Raji (cell line): ENCODE results near the gene ALDH9A1.

Source experiments
- POLR2A ChIP-seq: IDR thresholded peaks from 2 replicates; pipeline ENCODE4 v1.6.1; 2011; ENCODE audit warnings: low read depth, low read length, control low read depth; ENCODE audit not compliant: insufficient read depth

The ALDH9A1 gene

GRCh38 chr1:165661703-165662102, 36.7 kb downstream of the ALDH9A1 start:
- no peak for TF ChIP-seq POLR2A

GRCh38 chr1:165659581-165659895, 38.8 kb downstream of the ALDH9A1 start:
- TF ChIP-seq POLR2A: no peak

DNA sequence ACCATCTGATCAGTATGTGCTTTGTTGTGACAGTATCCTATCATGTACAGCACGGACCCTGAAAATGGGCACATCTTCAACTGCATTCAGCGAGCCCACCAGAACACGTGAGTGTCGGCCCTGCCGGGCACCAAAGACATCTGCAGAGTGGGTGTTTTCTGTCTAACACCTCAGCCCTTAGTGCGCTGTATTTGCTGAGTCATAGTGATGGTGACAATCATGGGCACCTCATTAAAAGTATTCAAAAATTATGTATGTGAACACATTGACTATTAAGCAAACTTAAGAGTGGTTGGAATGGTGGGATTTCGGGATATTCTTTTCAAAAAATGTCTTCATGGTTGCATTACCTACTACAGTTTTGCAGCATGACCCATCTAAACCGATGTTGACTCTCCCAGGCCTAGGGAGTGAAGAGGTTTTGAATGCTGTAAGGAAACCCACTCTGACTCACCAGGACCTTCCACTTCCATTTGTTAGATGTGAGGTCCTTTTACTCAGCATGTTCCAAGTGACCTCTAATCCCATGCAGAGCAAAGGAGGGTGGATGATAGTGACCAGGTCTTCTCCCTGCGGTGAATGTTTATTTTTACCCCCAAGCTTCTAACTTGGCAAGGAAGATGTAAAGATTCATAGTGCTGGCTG, 47.3 kb downstream of the ALDH9A1 start:
- TF ChIP-seq POLR2A: no peak

DNA sequence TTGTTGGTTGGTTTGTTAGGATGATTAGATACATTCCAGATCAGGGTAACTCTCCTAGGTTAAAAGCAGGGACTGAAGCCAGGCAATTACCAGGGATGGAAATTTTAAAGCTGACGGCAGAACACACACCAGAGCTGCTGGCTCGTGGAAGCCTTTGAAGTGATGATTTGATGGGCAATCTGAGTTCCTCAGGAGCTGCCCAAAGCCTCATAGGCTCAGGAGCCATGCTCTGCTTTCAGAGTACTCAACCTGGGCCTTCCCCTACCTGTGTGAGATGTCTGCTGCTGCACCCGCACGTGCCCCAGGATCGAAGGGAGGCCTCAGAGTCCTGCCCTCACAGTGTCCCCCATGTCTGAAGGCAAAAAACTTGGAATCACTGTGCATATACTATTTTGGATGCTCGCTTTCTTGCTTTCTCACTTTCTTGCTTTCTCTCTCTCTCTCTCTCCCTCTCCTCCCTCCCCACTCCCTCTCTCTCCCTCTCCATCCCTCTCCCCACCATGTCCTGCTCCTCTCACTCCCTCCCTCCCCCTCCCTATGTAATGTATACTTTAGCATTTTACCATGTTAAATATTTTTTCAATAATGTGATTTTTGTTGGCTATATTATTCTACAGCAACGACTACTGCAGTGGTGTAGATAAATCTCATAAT, 49.3 kb downstream of the ALDH9A1 start:
- no peak for TF ChIP-seq POLR2A

GRCh38 chr1:165647970-165648369, 50.4 kb downstream of the ALDH9A1 start:
- no peak for TF ChIP-seq POLR2A

- TF ChIP-seq POLR2A: no peak
Observed at GRCh38 chr1:165647517-165647916, 50.8 kb downstream of the ALDH9A1 start.

GRCh38 chr1:165645654-165646366, 52.6 kb downstream of the ALDH9A1 start:
- no peak for TF ChIP-seq POLR2A

- no peak for TF ChIP-seq POLR2A
Observed at GRCh38 chr1:165644064-165644735, 54.2 kb downstream of the ALDH9A1 start.

- no peak for TF ChIP-seq POLR2A
Observed at GRCh38 chr1:165641231-165641987, 57.0 kb downstream of the ALDH9A1 start.

GRCh38 chr1:165639821-165640623, 58.3 kb downstream of the ALDH9A1 start:
- TF ChIP-seq POLR2A: no peak

DNA sequence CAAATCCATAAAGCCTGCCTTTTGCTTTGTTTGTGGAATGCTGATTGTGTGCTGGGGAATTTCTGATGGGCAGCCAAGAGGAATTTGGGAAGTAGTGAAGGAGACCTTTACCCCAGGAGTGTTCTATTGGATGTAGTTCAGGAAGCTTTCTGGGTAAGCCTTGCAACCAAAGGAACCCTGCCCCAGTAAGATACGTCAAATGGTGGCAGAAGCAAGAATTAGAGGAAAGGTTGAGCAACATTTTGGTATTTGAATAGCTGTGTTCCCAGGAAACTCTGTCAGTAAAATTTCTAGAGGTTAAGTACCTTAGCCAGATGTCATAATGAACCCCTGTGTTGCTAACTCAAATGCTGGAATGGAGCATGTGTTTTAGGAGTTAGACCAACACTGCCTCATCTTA, 60.9 kb downstream of the ALDH9A1 start:
- TF ChIP-seq POLR2A: no peak

DNA sequence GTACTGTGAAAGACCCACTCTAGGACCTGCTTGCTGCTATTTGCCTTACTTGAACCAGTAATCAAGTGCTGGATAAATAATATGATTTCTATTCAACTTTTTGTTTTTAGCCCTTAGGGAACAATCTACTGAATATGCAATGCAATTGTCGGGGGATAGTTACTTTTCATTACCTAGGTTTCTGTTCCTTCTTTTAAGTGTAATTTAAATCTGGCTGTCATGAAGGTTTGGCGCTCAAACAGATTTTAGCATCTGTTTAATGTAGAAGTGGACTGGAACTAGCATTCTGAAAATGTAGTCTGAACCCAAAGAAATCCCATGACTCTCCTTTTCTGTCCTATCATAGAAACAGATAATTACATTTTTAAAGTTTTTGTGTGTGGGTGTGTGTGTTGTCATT, 62.5 kb downstream of the ALDH9A1 start:
- TF ChIP-seq POLR2A: no peak

GRCh38 chr1:165635329-165635728, 63.0 kb downstream of the ALDH9A1 start:
- TF ChIP-seq POLR2A: no peak
